Measurements from ENCODE around the gene TMEM205. TPM values are rescaled to one million over a fixed set of nuclear protein-coding genes. Genes with fewer than 3 reads are reported as not detected.
A peak's percentile ranks its signal among the peaks of the same experiment; 100 is the strongest.
"Not testable (repeated sequence)": the region's sequence is repeated elsewhere in the genome, so short reads cannot be mapped to it uniquely, and the experiment has no call there.

TMEM205 gene
- total RNA-seq, 1 donor = 59.4 TPM

GRCh38 chr19:11380653-11381537 lies 34.8 kb upstream of the TMEM205 start:
- Histone ChIP-seq H3K79me2 (ENCODE audit: insufficient read depth, low read length) (peaks cover 6% of the 10 kb centered on the region), H3K9me3 (ENCODE audit: low read depth, low read length) (no peaks in the 10 kb centered on the region), H3K4me3 (ENCODE audit: insufficient read depth, low read length) (peak overlapping the region; percentile 90), H3K4me2 (ENCODE audit: insufficient read depth, low read length) (peak overlapping the region; percentile 83), H3K36me3 (ENCODE audit: insufficient read depth, low read length) (peaks cover 2% of the 10 kb centered on the region), H3K27me3 (ENCODE audit: insufficient read depth, low read length) (peaks cover 14% of the 10 kb centered on the region), H3K27ac (ENCODE audit: low read depth, low read length) (peak overlapping the region; percentile 82), H4K20me1 (ENCODE audit: insufficient read depth, low read length) (peaks cover 10% of the 10 kb centered on the region), H2AFZ (ENCODE audit: low read length) (peak overlapping the region; percentile 98), H3K4me1 (ENCODE audit: insufficient read depth, low read length) (peaks cover 34% of the 10 kb centered on the region)
- TF ChIP-seq CTCF (IDR thresholded peaks at IDR 0.05; ENCODE audit: extremely low read depth, low read depth, low read length) = peak; percentile 61
- DNase-seq (ENCODE audit: insufficient read length, low spot score, missing footprints) = peak; percentile 100

- DNase-seq (ENCODE audit: insufficient read length, low spot score, missing footprints) = peak; percentile 27
- no peak overlapping the region for H3K27ac ChIP-seq (ENCODE audit: low read depth, low read length)
- no peak for TF ChIP-seq CTCF (IDR thresholded peaks at IDR 0.05; ENCODE audit: extremely low read depth, low read depth, low read length)
- H3K4me3 ChIP-seq (ENCODE audit: insufficient read depth, low read length) = no peak overlapping the region
- no peak overlapping the region for H2AFZ ChIP-seq (ENCODE audit: low read length)
- peaks cover 10% of the 10 kb centered on the region for H3K79me2 ChIP-seq (ENCODE audit: insufficient read depth, low read length)
- H4K20me1 ChIP-seq (ENCODE audit: insufficient read depth, low read length) = peaks cover 10% of the 10 kb centered on the region
- peak overlapping the region; percentile 83 for H3K4me2 ChIP-seq (ENCODE audit: insufficient read depth, low read length)
- no peaks in the 10 kb centered on the region for H3K9me3 ChIP-seq (ENCODE audit: low read depth, low read length)
- peaks cover 43% of the 10 kb centered on the region for H3K4me1 ChIP-seq (ENCODE audit: insufficient read depth, low read length)
- peaks cover 14% of the 10 kb centered on the region for H3K27me3 ChIP-seq (ENCODE audit: insufficient read depth, low read length)
- H3K36me3 ChIP-seq (ENCODE audit: insufficient read depth, low read length) = peaks cover 3% of the 10 kb centered on the region
These were observed 33.8 kb upstream of the TMEM205 start for GRCh38 chr19:11379857-11380350.

GRCh38 chr19:11379269-11379845 lies 33.3 kb upstream of the TMEM205 start:
- not testable (repeated sequence) for H3K4me2 ChIP-seq (ENCODE audit: insufficient read depth, low read length); H3K9me3 ChIP-seq (ENCODE audit: low read depth, low read length); H3K79me2 ChIP-seq (ENCODE audit: insufficient read depth, low read length); H3K27ac ChIP-seq (ENCODE audit: low read depth, low read length); DNase-seq (ENCODE audit: insufficient read length, low spot score, missing footprints); H3K4me3 ChIP-seq (ENCODE audit: insufficient read depth, low read length); H3K36me3 ChIP-seq (ENCODE audit: insufficient read depth, low read length); H2AFZ ChIP-seq (ENCODE audit: low read length)
- peaks cover 14% of the 10 kb centered on the region for H3K27me3 ChIP-seq (ENCODE audit: insufficient read depth, low read length)
- H4K20me1 ChIP-seq (ENCODE audit: insufficient read depth, low read length) = peaks cover 10% of the 10 kb centered on the region
- peaks cover 44% of the 10 kb centered on the region for H3K4me1 ChIP-seq (ENCODE audit: insufficient read depth, low read length)

GRCh38 chr19:11378319-11379189 lies 32.5 kb upstream of the TMEM205 start:
- TF ChIP-seq CTCF (IDR thresholded peaks at IDR 0.05; ENCODE audit: extremely low read depth, low read depth, low read length) = peak; percentile 25
- Histone ChIP-seq H3K4me2 (ENCODE audit: insufficient read depth, low read length) (peak overlapping the region; percentile 60), H3K9me3 (ENCODE audit: low read depth, low read length) (no peaks in the 10 kb centered on the region), H3K36me3 (ENCODE audit: insufficient read depth, low read length) (peaks cover 3% of the 10 kb centered on the region), H3K4me3 (ENCODE audit: insufficient read depth, low read length) (peak overlapping the region; percentile 13), H3K27me3 (ENCODE audit: insufficient read depth, low read length) (peaks cover 11% of the 10 kb centered on the region), H3K27ac (ENCODE audit: low read depth, low read length) (peak overlapping the region; percentile 54), H3K4me1 (ENCODE audit: insufficient read depth, low read length) (peaks cover 52% of the 10 kb centered on the region), H4K20me1 (ENCODE audit: insufficient read depth, low read length) (peaks cover 10% of the 10 kb centered on the region), H2AFZ (ENCODE audit: low read length) (no peak overlapping the region), H3K79me2 (ENCODE audit: insufficient read depth, low read length) (peaks cover 10% of the 10 kb centered on the region)
- peak; percentile 98 for DNase-seq (ENCODE audit: insufficient read length, low spot score, missing footprints)

All from osteoblast (primary cell).